Ascending aorta (tissue), 2 donors: ENCODE results near the gene PTPRS. TPM values are rescaled to one million over a fixed set of nuclear protein-coding genes. Genes with fewer than 3 reads are reported as not detected.

Experiments
- DNase-seq, 2 donors: peaks; one replicate each; pipeline ENCODE4 v3.0.0-alpha.2; 2019; ENCODE audit warnings: low spot score in 2 of 2
- H3K27ac ChIP-seq, 2 donors: fragments of 200-600 bp; sonication (generic); one replicate each; pipeline ENCODE4 v1.5.1; 2016 to 2017; ENCODE audit warnings: mild to moderate bottlenecking in 1 of 2
- H3K27me3 ChIP-seq: fragments of 200-600 bp; sonication (generic); one replicate; pipeline ENCODE4 v1.5.1; 2017
- H3K36me3 ChIP-seq, 2 donors: fragments of 200-600 bp; sonication (generic); one replicate each; pipeline ENCODE4 v1.5.1; 2016
- H3K4me1 ChIP-seq, 2 donors: fragments of 200-600 bp; sonication (generic); one replicate each; pipeline ENCODE4 v1.5.1; 2016 to 2017; ENCODE audit warnings: mild to moderate bottlenecking in 1 of 2
- H3K4me3 ChIP-seq, 2 donors: fragments of 200-600 bp; sonication (generic); one replicate each; pipeline ENCODE4 v1.5.1; 2016 to 2017; ENCODE audit warnings: mild to moderate bottlenecking in 1 of 2
- H3K9me3 ChIP-seq, 2 donors: fragments of 200-600 bp; sonication (generic); one replicate each; pipeline ENCODE4 v1.5.1; 2016
- intact Hi-C: fragments of 100-400 bp; cut with DNase I; formaldehyde crosslinking; loops from one replicate; pipeline ENCODE4 v1.15.1; 2023
- total RNA-seq: library from RNA; depleted of rRNA; stranded (reverse); fragments of >200 nt; gene quantifications from one replicate; pipeline ENCODE4 v1.1.0, GENCODE V29; 2016
- TF ChIP-seq, protein P1 (sequence below), 3 experiments: fragments of 200-600 bp in 2 of 3; fragments of 450-650 bp in 1 of 3; sonication (generic) in 2 of 3; IDR thresholded peaks; one replicate each; pipeline ENCODE4 v1.5.1; 2016 to 2019; ENCODE audit warnings: antibody characterized with exemption in 3 of 3, mild to moderate bottlenecking in 1 of 3, moderate library complexity in 1 of 3

The PTPRS gene
- total RNA-seq, 1 donor from 2014 or later: 517 TPM

DNA sequence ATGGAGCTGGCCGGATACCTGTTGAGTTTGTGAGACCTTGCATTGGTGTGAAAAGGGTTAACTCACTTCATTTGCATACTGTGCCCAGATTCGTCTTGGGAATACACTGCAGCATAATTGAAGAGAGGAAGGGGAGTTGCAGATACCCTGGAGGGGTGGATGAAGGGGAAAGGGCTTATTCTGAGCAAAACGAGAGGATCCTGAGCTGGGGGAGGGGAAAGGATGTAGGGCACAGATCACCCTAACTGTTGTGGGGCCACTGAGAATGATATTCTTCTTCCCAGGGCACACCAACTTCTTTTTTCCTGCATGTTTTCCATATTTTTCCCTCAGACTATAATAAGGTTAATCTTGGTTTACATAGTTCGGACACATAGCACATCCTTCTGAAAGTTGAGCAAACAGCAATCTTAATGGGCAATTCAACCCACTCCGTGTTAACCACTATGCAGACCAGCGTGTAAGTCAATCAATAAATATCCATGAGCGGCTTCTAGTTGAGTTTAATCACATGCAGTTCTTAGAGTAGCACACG lies 11.7 kb upstream of the PTPRS start:
- no peaks in the 10 kb centered on the region for H3K4me1 ChIP-seq
- intact Hi-C loops: no loop called here
- H3K27me3 ChIP-seq: no peaks in the 10 kb centered on the region
- H3K36me3 ChIP-seq: no peaks in the 10 kb centered on the region
- TF ChIP-seq, protein P1, sequence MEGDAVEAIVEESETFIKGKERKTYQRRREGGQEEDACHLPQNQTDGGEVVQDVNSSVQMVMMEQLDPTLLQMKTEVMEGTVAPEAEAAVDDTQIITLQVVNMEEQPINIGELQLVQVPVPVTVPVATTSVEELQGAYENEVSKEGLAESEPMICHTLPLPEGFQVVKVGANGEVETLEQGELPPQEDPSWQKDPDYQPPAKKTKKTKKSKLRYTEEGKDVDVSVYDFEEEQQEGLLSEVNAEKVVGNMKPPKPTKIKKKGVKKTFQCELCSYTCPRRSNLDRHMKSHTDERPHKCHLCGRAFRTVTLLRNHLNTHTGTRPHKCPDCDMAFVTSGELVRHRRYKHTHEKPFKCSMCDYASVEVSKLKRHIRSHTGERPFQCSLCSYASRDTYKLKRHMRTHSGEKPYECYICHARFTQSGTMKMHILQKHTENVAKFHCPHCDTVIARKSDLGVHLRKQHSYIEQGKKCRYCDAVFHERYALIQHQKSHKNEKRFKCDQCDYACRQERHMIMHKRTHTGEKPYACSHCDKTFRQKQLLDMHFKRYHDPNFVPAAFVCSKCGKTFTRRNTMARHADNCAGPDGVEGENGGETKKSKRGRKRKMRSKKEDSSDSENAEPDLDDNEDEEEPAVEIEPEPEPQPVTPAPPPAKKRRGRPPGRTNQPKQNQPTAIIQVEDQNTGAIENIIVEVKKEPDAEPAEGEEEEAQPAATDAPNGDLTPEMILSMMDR (IDR thresholded peaks at IDR 0.05): no peak
- DNase-seq: no peak
- H3K4me3 ChIP-seq: no peak overlapping the region
- peaks cover 0 to 4% of the 10 kb centered on the region in 2 donors for H3K9me3 ChIP-seq
- no peak overlapping the region for H3K27ac ChIP-seq

DNA sequence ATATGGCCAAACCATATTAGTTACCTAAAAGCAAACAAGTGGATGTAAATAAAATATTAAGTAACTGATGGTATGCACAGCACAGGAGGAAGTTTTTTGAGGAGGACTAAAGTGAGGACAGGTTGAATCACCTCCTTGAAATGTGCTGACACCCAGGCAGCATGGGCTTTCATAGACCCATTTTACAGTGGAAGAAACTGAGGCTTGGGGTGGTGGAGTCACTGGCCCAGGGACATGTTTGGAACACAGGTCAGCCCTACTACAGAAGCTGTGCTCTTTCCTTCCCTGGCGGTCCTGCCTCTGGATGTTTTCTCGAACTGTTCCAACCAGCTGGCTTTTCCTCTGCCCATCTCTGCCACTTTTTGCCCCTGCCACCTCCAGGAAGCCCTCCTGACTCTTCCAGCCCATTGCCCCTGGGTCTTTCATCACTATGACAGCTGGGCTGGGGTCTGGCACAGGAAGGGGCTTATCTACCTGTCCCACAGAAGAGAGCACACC lies 11.2 kb upstream of the PTPRS start:
- H3K27me3 ChIP-seq: no peaks in the 10 kb centered on the region
- TF ChIP-seq, protein P1 (IDR thresholded peaks at IDR 0.05): no peak
- intact Hi-C loops: no loop called here
- no peak overlapping the region for H3K27ac ChIP-seq
- no peaks in the 10 kb centered on the region for H3K4me1 ChIP-seq
- DNase-seq: no peak
- H3K4me3 ChIP-seq: no peak overlapping the region
- no peaks in the 10 kb centered on the region for H3K36me3 ChIP-seq
- peaks cover 0 to 5% of the 10 kb centered on the region in 2 donors for H3K9me3 ChIP-seq

DNA sequence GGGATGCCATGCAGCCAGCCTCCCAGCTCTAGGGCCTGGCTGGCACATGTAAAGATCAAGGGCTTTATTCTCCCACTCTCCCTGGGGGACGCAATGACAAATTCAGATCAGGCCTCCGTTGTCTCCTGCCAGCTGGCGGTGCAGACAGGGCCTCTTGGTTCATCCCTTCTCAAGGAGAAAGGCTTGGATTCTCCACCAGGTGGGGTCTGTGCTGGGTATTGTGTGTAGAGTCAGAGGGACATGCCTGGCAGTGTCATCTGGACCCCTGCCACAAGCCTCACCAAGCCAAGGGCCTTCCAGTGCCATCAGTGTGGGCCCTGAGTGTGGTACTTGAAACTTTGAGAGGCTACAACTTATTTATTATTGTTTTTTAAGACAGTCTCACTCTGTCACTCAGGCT lies 8.4 kb upstream of the PTPRS start:
- H3K27ac ChIP-seq: no peak overlapping the region
- peaks cover 0 to 5% of the 10 kb centered on the region in 2 donors for H3K9me3 ChIP-seq
- intact Hi-C loops: no loop called here
- no peaks in the 10 kb centered on the region for H3K36me3 ChIP-seq
- DNase-seq: no peak
- H3K4me3 ChIP-seq: no peak overlapping the region
- H3K27me3 ChIP-seq: no peaks in the 10 kb centered on the region
- TF ChIP-seq, protein P1 (IDR thresholded peaks at IDR 0.05): no peak
- H3K4me1 ChIP-seq: no peaks in the 10 kb centered on the region

DNA sequence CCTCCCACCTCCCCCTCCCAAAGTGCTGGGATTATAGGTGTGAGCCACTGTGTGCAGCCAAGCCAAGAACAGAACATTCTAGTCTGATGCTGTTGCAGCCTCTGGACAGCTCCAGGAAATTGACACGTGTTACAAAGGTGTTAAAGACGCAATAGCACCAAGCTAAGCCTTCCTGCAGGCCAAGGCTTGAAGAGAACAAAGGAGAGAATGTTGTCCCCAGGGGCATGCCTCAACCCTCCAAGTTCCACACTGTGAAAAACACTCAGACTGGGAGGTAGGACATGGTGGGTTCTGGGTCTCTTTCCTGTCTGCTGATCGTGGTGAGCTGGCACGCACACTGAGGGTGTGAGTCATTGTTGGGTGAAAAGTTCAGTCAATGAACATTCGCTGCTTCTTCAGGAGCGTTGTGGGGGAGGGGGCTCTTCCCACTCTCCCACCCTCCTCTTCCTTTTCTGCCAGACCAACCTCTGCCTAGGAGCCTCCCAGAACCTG lies 5.3 kb upstream of the PTPRS start:
- H3K4me3 ChIP-seq: no peak overlapping the region
- intact Hi-C loops: no loop called here
- no peak for DNase-seq
- no peaks in the 10 kb centered on the region for H3K27me3 ChIP-seq
- H3K36me3 ChIP-seq: no peaks in the 10 kb centered on the region
- TF ChIP-seq, protein P1 (IDR thresholded peaks at IDR 0.05): no peak
- no peak overlapping the region for H3K27ac ChIP-seq
- peaks cover 0 to 1% of the 10 kb centered on the region in 2 donors for H3K4me1 ChIP-seq
- peaks cover 0 to 5% of the 10 kb centered on the region in 2 donors for H3K9me3 ChIP-seq

DNA sequence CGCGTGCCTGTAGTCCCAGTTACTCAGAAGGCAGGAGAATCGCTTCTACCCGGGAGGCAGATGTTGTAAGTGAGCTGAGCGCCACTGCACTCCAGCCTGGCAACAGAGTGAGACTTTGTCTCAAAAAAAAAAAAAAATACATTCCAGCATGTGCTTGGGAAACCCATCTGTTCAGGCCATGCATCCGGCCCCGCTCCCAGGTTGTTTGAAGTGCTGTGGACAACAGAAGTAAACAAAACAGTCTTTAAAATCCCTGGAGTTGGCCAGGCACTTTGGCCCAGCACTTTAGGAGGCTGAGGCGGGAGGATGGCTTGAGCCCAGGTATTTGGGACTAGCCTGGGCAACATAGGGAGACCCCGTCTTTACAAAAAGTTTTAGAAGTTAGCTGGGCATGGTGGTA lies 3.2 kb upstream of the PTPRS start:
- DNase-seq: no peak
- H3K27ac ChIP-seq: no peak overlapping the region
- H3K27me3 ChIP-seq: peaks cover 4% of the 10 kb centered on the region
- peaks cover 0 to 5% of the 10 kb centered on the region in 2 donors for H3K9me3 ChIP-seq
- TF ChIP-seq, protein P1 (IDR thresholded peaks at IDR 0.05): no peak
- peaks cover 7 to 13% of the 10 kb centered on the region in 2 donors for H3K4me1 ChIP-seq
- H3K36me3 ChIP-seq: no peaks in the 10 kb centered on the region
- no peak overlapping the region for H3K4me3 ChIP-seq
- intact Hi-C loops: no loop called here
